CD8-positive, alpha-beta memory T cell (primary cell): Measurements from ENCODE around the gene TTC17. TPM values are rescaled to one million over a fixed set of nuclear protein-coding genes. Genes with fewer than 3 reads are reported as not detected.

Experiments used
- CTCF ChIA-PET: fragments of 350-600 bp; sonication (Branson Sonifier 250); formaldehyde crosslinking; loops from one replicate; lab custom pipeline; 2021; ENCODE audit warnings: antibody characterized with exemption; lab: Charles Lee
- POLR2A ChIA-PET: fragments of 350-600 bp; sonication (Branson Sonifier 250); formaldehyde crosslinking; loops from one replicate; lab custom pipeline; 2021; ENCODE audit warnings: antibody characterized with exemption; lab: Charles Lee
- DNase-seq, 5 donors: peaks; one replicate each; pipeline versions ENCODE4 v3.0.0 to v3.0.0-alpha.2; 2020 to 2022; ENCODE audit warnings: mixed read lengths in 1 of 5
- H3K27ac ChIP-seq: one replicate; pipeline ENCODE4 v1.7.0; 2013; ENCODE audit warnings: low read depth, mild to moderate bottlenecking, low read length, moderate library complexity
- H3K27me3 ChIP-seq: 2 replicates; pipeline ENCODE4 v1.7.0; 2013; ENCODE audit warnings: low read length, mild to moderate bottlenecking; ENCODE audit not compliant: insufficient read depth, poor library complexity, severe bottlenecking
- H3K36me3 ChIP-seq: 2 replicates; pipeline ENCODE4 v1.7.0; 2013; ENCODE audit warnings: mild to moderate bottlenecking, low read length, moderate library complexity; ENCODE audit not compliant: insufficient read depth
- H3K4me1 ChIP-seq: 2 replicates; pipeline ENCODE4 v1.7.0; 2013; ENCODE audit warnings: mild to moderate bottlenecking, low read length, moderate library complexity; ENCODE audit not compliant: insufficient read depth
- H3K4me3 ChIP-seq: 2 replicates; pipeline ENCODE4 v1.7.0; 2013; ENCODE audit warnings: mild to moderate bottlenecking, low read length
- H3K9me3 ChIP-seq: 2 replicates; pipeline ENCODE4 v1.7.0; 2013; ENCODE audit warnings: mild to moderate bottlenecking, low read length
- H3K27ac Mint-ChIP-seq, 8 donors: one replicate each; pipeline ENCODE4 v1.8.0; 2020 to 2021; ENCODE audit warnings: mixed read lengths in 8 of 8, mild to moderate bottlenecking in 6 of 8, inconsistent platforms in 3 of 8, moderate library complexity in 3 of 8
- H3K27me3 Mint-ChIP-seq, 2 donors: one replicate each; pipeline ENCODE4 v1.8.0; 2020 to 2021; ENCODE audit warnings: mixed read lengths in 2 of 2, mild to moderate bottlenecking in 1 of 2, moderate library complexity in 1 of 2
- H3K36me3 Mint-ChIP-seq, 3 donors: one replicate each; pipeline ENCODE4 v1.8.0; 2020 to 2021; ENCODE audit warnings: mixed read lengths in 3 of 3, inconsistent platforms in 1 of 3, mild to moderate bottlenecking in 1 of 3
- H3K4me1 Mint-ChIP-seq, 3 donors: one replicate each; pipeline ENCODE4 v1.8.0; 2020 to 2021; ENCODE audit warnings: mixed read lengths in 3 of 3, inconsistent platforms in 1 of 3, mild to moderate bottlenecking in 1 of 3
- H3K4me3 Mint-ChIP-seq, 7 donors: one replicate each; pipeline ENCODE4 v1.8.0; 2020 to 2021; ENCODE audit warnings: mixed read lengths in 7 of 7, mild to moderate bottlenecking in 6 of 7, moderate library complexity in 4 of 7, inconsistent platforms in 2 of 7
- H3K9me3 Mint-ChIP-seq, 5 donors: one replicate each; pipeline ENCODE4 v1.8.0; 2020 to 2022; ENCODE audit warnings: mixed read lengths in 5 of 5, mild to moderate bottlenecking in 3 of 5, moderate library complexity in 2 of 5, inconsistent platforms in 1 of 5
- polyA plus RNA-seq: library from polyadenylated mRNA; unstranded; fragments of 300-500 nt; fragmentation: Illumina TruSeq; gene quantifications from one replicate; pipeline ENCODE4 v1.2.3, GENCODE V29; 2021
- total RNA-seq, 2 experiments: library from RNA; stranded (reverse); gene quantifications; one replicate each; pipeline ENCODE4 v1.2.3, GENCODE V29; 2021

The TTC17 gene
- total and polyA plus RNA-seq, 3 experiments from 2014 or later = 33.2 to 61.8 (median 39.4) TPM

- DNase-seq = no peak
- H3K27ac ChIP-seq = no peak overlapping the region
- no peaks in the 10 kb centered on the region for H3K27me3 Mint-ChIP-seq
- H3K4me3 Mint-ChIP-seq = no peak overlapping the region
- CTCF ChIA-PET = no interaction called here
- H3K9me3 Mint-ChIP-seq = no peaks in the 10 kb centered on the region
- peaks cover 3 to 89% (median 34%) of the 10 kb centered on the region in 3 donors for H3K36me3 Mint-ChIP-seq
- no peaks in the 10 kb centered on the region for H3K4me1 ChIP-seq
- H3K27me3 ChIP-seq = no peaks in the 10 kb centered on the region
- peaks cover 0 to 6% (median 0%) of the 10 kb centered on the region in 3 donors for H3K4me1 Mint-ChIP-seq
- peaks cover 30% of the 10 kb centered on the region for H3K36me3 ChIP-seq
- peak overlapping the region in 3 of 8 donors; percentile 8 to 68 (median 24) for H3K27ac Mint-ChIP-seq
- no peak overlapping the region for H3K4me3 ChIP-seq
- POLR2A ChIA-PET = no interaction called here
- no peaks in the 10 kb centered on the region for H3K9me3 ChIP-seq
These were observed 44.9 kb downstream of the TTC17 start for GRCh38 chr11:43403357-43404231.

- H3K27me3 ChIP-seq = no peaks in the 10 kb centered on the region
- no peak for DNase-seq
- Mint-ChIP-seq H3K36me3 (peaks cover 3 to 89% (median 38%) of the 10 kb centered on the region in 3 donors), H3K4me1 (peaks cover 0 to 6% (median 0%) of the 10 kb centered on the region in 3 donors), H3K9me3 (no peaks in the 10 kb centered on the region), H3K27me3 (no peaks in the 10 kb centered on the region), H3K27ac (peak overlapping the region in 2 of 8 donors; percentile 24 to 68), H3K4me3 (no peak overlapping the region)
- H3K27ac ChIP-seq = no peak overlapping the region
- H3K9me3 ChIP-seq = no peaks in the 10 kb centered on the region
- no peak overlapping the region for H3K4me3 ChIP-seq
- H3K36me3 ChIP-seq = peaks cover 32% of the 10 kb centered on the region
- H3K4me1 ChIP-seq = no peaks in the 10 kb centered on the region
- CTCF ChIA-PET = interaction anchor here (1.4 kb wide), 1 partner anchor 93 kb away, joined by 4 read pairs; the partner anchor contains the start of gene API5
- POLR2A ChIA-PET = no interaction called here
These were observed 45.7 kb downstream of the TTC17 start for GRCh38 chr11:43404406-43404805.

GRCh38 chr11:43404836-43405479 is 46.2 kb downstream of the TTC17 start:
- Mint-ChIP-seq H3K4me3 (no peak overlapping the region), H3K4me1 (peaks cover 0 to 6% (median 0%) of the 10 kb centered on the region in 3 donors), H3K27ac (peak overlapping the region in 2 of 8 donors; percentile 17 to 51), H3K36me3 (peaks cover 0 to 90% (median 36%) of the 10 kb centered on the region in 3 donors), H3K9me3 (no peaks in the 10 kb centered on the region), H3K27me3 (no peaks in the 10 kb centered on the region)
- DNase-seq = no peak
- ChIA-PET POLR2A (no interaction called here), CTCF (interaction anchor here (1.4 kb wide), 2 partner anchors 14 to 93 kb away, joined by 4 read pairs; partner anchors contain the start of gene API5)
- H3K36me3 ChIP-seq = peaks cover 33% of the 10 kb centered on the region
- no peaks in the 10 kb centered on the region for H3K9me3 ChIP-seq
- H3K27ac ChIP-seq = no peak overlapping the region
- H3K4me1 ChIP-seq = no peaks in the 10 kb centered on the region
- H3K27me3 ChIP-seq = no peaks in the 10 kb centered on the region
- H3K4me3 ChIP-seq = no peak overlapping the region

- Histone ChIP-seq H3K36me3 (peaks cover 36% of the 10 kb centered on the region), H3K4me3 (no peak overlapping the region), H3K27ac (no peak overlapping the region), H3K27me3 (no peaks in the 10 kb centered on the region), H3K9me3 (no peaks in the 10 kb centered on the region), H3K4me1 (no peaks in the 10 kb centered on the region)
- DNase-seq = no peak
- Mint-ChIP-seq H3K4me1 (peaks cover 0 to 6% (median 0%) of the 10 kb centered on the region in 3 donors), H3K4me3 (no peak overlapping the region), H3K27me3 (no peaks in the 10 kb centered on the region), H3K9me3 (no peaks in the 10 kb centered on the region), H3K27ac (no peak overlapping the region), H3K36me3 (peaks cover 4 to 87% (median 30%) of the 10 kb centered on the region in 3 donors)
- ChIA-PET CTCF (no interaction called here), POLR2A (no interaction called here)
These were observed 49.6 kb downstream of the TTC17 start for GRCh38 chr11:43408277-43408676.

GRCh38 chr11:43410394-43410793 is 51.7 kb downstream of the TTC17 start:
- Histone ChIP-seq H3K4me1 (no peaks in the 10 kb centered on the region), H3K9me3 (no peaks in the 10 kb centered on the region), H3K4me3 (no peak overlapping the region), H3K27me3 (no peaks in the 10 kb centered on the region), H3K36me3 (peaks cover 47% of the 10 kb centered on the region), H3K27ac (no peak overlapping the region)
- Mint-ChIP-seq H3K4me1 (no peaks in the 10 kb centered on the region), H3K9me3 (no peaks in the 10 kb centered on the region), H3K27me3 (no peaks in the 10 kb centered on the region), H3K4me3 (no peak overlapping the region), H3K36me3 (peaks cover 4 to 87% (median 27%) of the 10 kb centered on the region in 3 donors), H3K27ac (peak overlapping the region in 1 of 8 donors; percentile 51)
- CTCF ChIA-PET = no interaction called here
- no peak for DNase-seq
- POLR2A ChIA-PET = no interaction called here

GRCh38 chr11:43418197-43418596 is 59.5 kb downstream of the TTC17 start:
- ChIA-PET POLR2A (no interaction called here), CTCF (no interaction called here)
- no peak for DNase-seq
- Mint-ChIP-seq H3K4me1 (peaks cover 0 to 4% (median 0%) of the 10 kb centered on the region in 3 donors), H3K4me3 (no peak overlapping the region), H3K27ac (no peak overlapping the region), H3K27me3 (no peaks in the 10 kb centered on the region), H3K36me3 (peaks cover 0 to 51% (median 10%) of the 10 kb centered on the region in 3 donors), H3K9me3 (no peaks in the 10 kb centered on the region)
- no peak overlapping the region for H3K27ac ChIP-seq
- no peaks in the 10 kb centered on the region for H3K4me1 ChIP-seq
- H3K9me3 ChIP-seq = no peaks in the 10 kb centered on the region
- H3K4me3 ChIP-seq = no peak overlapping the region
- H3K36me3 ChIP-seq = peaks cover 13% of the 10 kb centered on the region
- no peaks in the 10 kb centered on the region for H3K27me3 ChIP-seq

GRCh38 chr11:43419460-43419859 is 60.7 kb downstream of the TTC17 start:
- ChIA-PET CTCF (interaction anchor here (1.0 kb wide), 1 partner anchor 14 kb away, joined by 4 read pairs; no protein-coding TSS in a partner anchor), POLR2A (no interaction called here)
- peak overlapping the region in 1 of 8 donors; percentile 59 for H3K27ac Mint-ChIP-seq
- H3K27me3 ChIP-seq = no peaks in the 10 kb centered on the region
- no peaks in the 10 kb centered on the region for H3K9me3 ChIP-seq
- no peak overlapping the region for H3K27ac ChIP-seq
- H3K4me3 ChIP-seq = no peak overlapping the region
- no peak overlapping the region for H3K4me3 Mint-ChIP-seq
- DNase-seq = peak in 1 of 5 donors; percentile 8
- H3K4me1 ChIP-seq = no peaks in the 10 kb centered on the region
- H3K27me3 Mint-ChIP-seq = no peaks in the 10 kb centered on the region
- H3K36me3 Mint-ChIP-seq = peaks cover 0 to 41% (median 10%) of the 10 kb centered on the region in 3 donors
- no peaks in the 10 kb centered on the region for H3K9me3 Mint-ChIP-seq
- H3K36me3 ChIP-seq = peaks cover 12% of the 10 kb centered on the region
- H3K4me1 Mint-ChIP-seq = peaks cover 0 to 4% (median 0%) of the 10 kb centered on the region in 3 donors

- Histone ChIP-seq H3K4me1 (no peaks in the 10 kb centered on the region), H3K27me3 (no peaks in the 10 kb centered on the region), H3K9me3 (no peaks in the 10 kb centered on the region), H3K27ac (no peak overlapping the region), H3K4me3 (no peak overlapping the region), H3K36me3 (no peaks in the 10 kb centered on the region)
- Mint-ChIP-seq H3K36me3 (peaks cover 0 to 51% (median 12%) of the 10 kb centered on the region in 3 donors), H3K4me3 (no peak overlapping the region), H3K9me3 (no peaks in the 10 kb centered on the region), H3K27ac (peak overlapping the region in 1 of 8 donors; percentile 72), H3K27me3 (no peaks in the 10 kb centered on the region), H3K4me1 (no peaks in the 10 kb centered on the region)
- ChIA-PET CTCF (no interaction called here), POLR2A (interaction anchor here (0.7 kb wide), 1 partner anchor 13 kb away, joined by 4 read pairs; no protein-coding TSS in a partner anchor)
- no peak for DNase-seq
These were observed 69.3 kb downstream of the TTC17 start for GRCh38 chr11:43427971-43428370.
